Mesenchymal stem cell (in vitro differentiated cells and primary cell): ENCODE results near the gene PPP1R13L.

Experiments used
- DNase-seq: peaks from one replicate; pipeline ENCODE4 v3.0.0-alpha.2; 2013
- H2AFZ ChIP-seq: one replicate; pipeline ENCODE4 v1.6.1; 2013; ENCODE audit warnings: low read depth, mild to moderate bottlenecking, control low read depth, inconsistent platforms, low read length, moderate library complexity
- H2AK5ac ChIP-seq: 2 replicates; pipeline ENCODE4 v1.6.1; 2013; ENCODE audit warnings: low read length, moderate library complexity, mild to moderate bottlenecking, inconsistent platforms; ENCODE audit not compliant: severe bottlenecking
- H2BK120ac ChIP-seq: one replicate; pipeline ENCODE4 v1.6.1; 2013; ENCODE audit warnings: low read depth, mild to moderate bottlenecking, inconsistent platforms, low read length, moderate library complexity
- H2BK12ac ChIP-seq, 2 experiments: one replicate each; pipeline ENCODE4 v1.6.1; 2013; ENCODE audit warnings: inconsistent platforms in 2 of 2, low read length in 2 of 2, mild to moderate bottlenecking in 2 of 2, moderate library complexity in 2 of 2, control low read depth in 1 of 2
- H2BK15ac ChIP-seq: one replicate; pipeline ENCODE4 v1.6.1; 2013; ENCODE audit warnings: mild to moderate bottlenecking, low read depth, inconsistent platforms; ENCODE audit not compliant: poor library complexity, severe bottlenecking
- H2BK5ac ChIP-seq: 2 replicates; pipeline ENCODE4 v1.6.1; 2013; ENCODE audit warnings: low read depth, mild to moderate bottlenecking, low read length, control low read depth, inconsistent platforms; ENCODE audit not compliant: poor library complexity, severe bottlenecking
- H3K14ac ChIP-seq, 2 experiments: one replicate each; pipeline ENCODE4 v1.6.1; 2013; ENCODE audit warnings: inconsistent platforms in 2 of 2, low read length in 2 of 2, control low read depth in 1 of 2, mild to moderate bottlenecking in 1 of 2, moderate library complexity in 1 of 2
- H3K18ac ChIP-seq, 2 experiments: one replicate each; pipeline ENCODE4 v1.6.1; 2013; ENCODE audit warnings: inconsistent platforms in 2 of 2, low read length in 2 of 2, control low read depth in 1 of 2, low read depth in 1 of 2, mild to moderate bottlenecking in 1 of 2
- H3K23ac ChIP-seq, 2 experiments: one replicate each; pipeline ENCODE4 v1.6.1; 2013; ENCODE audit warnings: inconsistent platforms in 2 of 2, low read length in 2 of 2, mild to moderate bottlenecking in 2 of 2, moderate library complexity in 2 of 2, control low read depth in 1 of 2
- H3K27ac ChIP-seq: 2 replicates; pipeline ENCODE4 v1.5.1; 2013; ENCODE audit warnings: mild to moderate bottlenecking, moderate library complexity, low read length, control low read depth, inconsistent platforms; ENCODE audit not compliant: poor library complexity, severe bottlenecking
- H3K27me3 ChIP-seq, 2 experiments: 2 replicates each; pipeline versions ENCODE4 v1.6.1 to v1.7.0; 2013; ENCODE audit warnings: low read length in 2 of 2, mild to moderate bottlenecking in 2 of 2, moderate library complexity in 2 of 2, control low read depth in 1 of 2, inconsistent platforms in 1 of 2; ENCODE audit not compliant: control insufficient read depth in 1 of 2, insufficient read depth in 1 of 2
- H3K36me3 ChIP-seq, 2 experiments: 2 replicates each; pipeline versions ENCODE4 v1.6.1 to v1.7.0; 2013; ENCODE audit warnings: low read length in 2 of 2, control low read depth in 1 of 2, inconsistent platforms in 1 of 2, low read depth in 1 of 2, mild to moderate bottlenecking in 1 of 2; ENCODE audit not compliant: insufficient read depth in 2 of 2, control insufficient read depth in 1 of 2
- H3K4ac ChIP-seq, 2 experiments: one replicate each; pipeline ENCODE4 v1.6.1; 2013; ENCODE audit warnings: inconsistent platforms in 2 of 2, low read length in 2 of 2, mild to moderate bottlenecking in 2 of 2, moderate library complexity in 2 of 2, control low read depth in 1 of 2, low read depth in 1 of 2
- H3K4me1 ChIP-seq: 2 replicates; pipeline ENCODE4 v1.6.1; 2013; ENCODE audit warnings: low read depth, low read length, control low read depth; ENCODE audit not compliant: control insufficient read depth, insufficient read depth
- H3K4me2 ChIP-seq: 2 replicates; pipeline ENCODE4 v1.6.1; 2013; ENCODE audit warnings: low read length, mild to moderate bottlenecking, inconsistent platforms; ENCODE audit not compliant: poor library complexity, severe bottlenecking
- H3K4me3 ChIP-seq, 2 experiments: 2 replicates each; pipeline versions ENCODE4 v1.5.1 to v1.7.0; 2013; ENCODE audit warnings: low read length in 2 of 2, mild to moderate bottlenecking in 2 of 2, control low read depth in 1 of 2, low read depth in 1 of 2; ENCODE audit not compliant: insufficient read depth in 1 of 2
- H3K79me1 ChIP-seq: replicated peaks from 2 replicates; pipeline ENCODE4 v1.6.1; 2013; ENCODE audit warnings: mild to moderate bottlenecking, control low read depth, low read length, inconsistent platforms; ENCODE audit not compliant: poor library complexity, severe bottlenecking
- H3K9ac ChIP-seq: 2 replicates; pipeline ENCODE4 v1.7.0; 2013; ENCODE audit warnings: mild to moderate bottlenecking, low read length, moderate library complexity
- H3K9me3 ChIP-seq: 2 replicates; pipeline ENCODE4 v1.7.0; 2013; ENCODE audit warnings: mild to moderate bottlenecking, low read length; ENCODE audit not compliant: control insufficient read depth
- H4K8ac ChIP-seq: one replicate; pipeline ENCODE4 v1.6.1; 2013; ENCODE audit warnings: inconsistent platforms, mild to moderate bottlenecking, low read length, moderate library complexity
- H4K91ac ChIP-seq: one replicate; pipeline ENCODE4 v1.6.1; 2013; ENCODE audit warnings: mild to moderate bottlenecking, low read length, inconsistent platforms
- WGBS: methylation state at CpG from one replicate; pipeline ENCODE4 v1.1.7; 2013; ENCODE audit warnings: mixed read lengths; 5-methylcytosine and 5-hydroxymethylcytosine counted together

PPP1R13L gene

GRCh38 chr19:45420356-45420755, 15.5 kb upstream of the PPP1R13L start:
- no peak overlapping the region for H3K23ac ChIP-seq
- peaks cover 27% of the 10 kb centered on the region for H3K79me1 ChIP-seq
- no peak for DNase-seq
- no peak overlapping the region for H3K4me3 ChIP-seq
- H3K18ac ChIP-seq, result no peak overlapping the region
- H3K4me2 ChIP-seq, result no peak overlapping the region
- no peak overlapping the region for H2AFZ ChIP-seq
- WGBS, result 91% methylated on average over 8 of the region's 10 CpGs
- no peaks in the 10 kb centered on the region for H3K27me3 ChIP-seq
- H2AK5ac ChIP-seq, result no peak overlapping the region
- no peak overlapping the region for H3K9ac ChIP-seq
- H3K14ac ChIP-seq, result peak overlapping the region in 1 of 2 experiments; percentile 1
- no peak overlapping the region for H3K4ac ChIP-seq
- H3K9me3 ChIP-seq, result no peaks in the 10 kb centered on the region
- H2BK15ac ChIP-seq, result no peak overlapping the region
- no peak overlapping the region for H4K8ac ChIP-seq
- H3K4me1 ChIP-seq, result peaks cover 23% of the 10 kb centered on the region
- H3K27ac ChIP-seq, result no peak overlapping the region
- H3K36me3 ChIP-seq, result peaks cover 49 to 55% of the 10 kb centered on the region in 2 experiments
- H4K91ac ChIP-seq, result peak overlapping the region; percentile 27
- no peak overlapping the region for H2BK120ac ChIP-seq
- H2BK5ac ChIP-seq, result no peak overlapping the region
- H2BK12ac ChIP-seq, result no peak overlapping the region

- Histone ChIP-seq H3K4me3 (no peak overlapping the region), H3K27ac (no peak overlapping the region), H2BK5ac (no peak overlapping the region), H3K14ac (peak overlapping the region in 1 of 2 experiments; percentile 1), H3K4ac (no peak overlapping the region), H3K9me3 (no peaks in the 10 kb centered on the region), H3K9ac (no peak overlapping the region), H3K23ac (no peak overlapping the region), H3K4me1 (peaks cover 23% of the 10 kb centered on the region), H4K8ac (no peak overlapping the region), H2BK120ac (no peak overlapping the region), H2AFZ (no peak overlapping the region), H3K4me2 (no peak overlapping the region), H2BK15ac (no peak overlapping the region), H3K27me3 (no peaks in the 10 kb centered on the region), H3K18ac (no peak overlapping the region), H4K91ac (no peak overlapping the region), H2BK12ac (no peak overlapping the region), H2AK5ac (no peak overlapping the region), H3K79me1 (peaks cover 27% of the 10 kb centered on the region), H3K36me3 (peaks cover 49 to 58% of the 10 kb centered on the region in 2 experiments)
- 59% methylated on average over 3 of the region's 3 CpGs for WGBS
- DNase-seq, result no peak
Measured at GRCh38 chr19:45419895-45420294, 15.0 kb upstream of the PPP1R13L start.

- Histone ChIP-seq H3K79me1 (peaks cover 31% of the 10 kb centered on the region), H3K4me2 (no peak overlapping the region), H3K23ac (no peak overlapping the region), H2BK5ac (no peak overlapping the region), H3K36me3 (peaks cover 54 to 63% of the 10 kb centered on the region in 2 experiments), H3K4ac (no peak overlapping the region), H3K18ac (no peak overlapping the region), H3K14ac (no peak overlapping the region), H3K27me3 (no peaks in the 10 kb centered on the region), H3K9me3 (no peaks in the 10 kb centered on the region), H3K27ac (no peak overlapping the region), H2BK15ac (no peak overlapping the region), H2AK5ac (no peak overlapping the region), H3K4me1 (peaks cover 23% of the 10 kb centered on the region), H2BK12ac (peak overlapping the region in 1 of 2 experiments; percentile 10), H4K8ac (no peak overlapping the region), H3K4me3 (no peak overlapping the region), H2AFZ (no peak overlapping the region), H3K9ac (no peak overlapping the region), H4K91ac (no peak overlapping the region), H2BK120ac (no peak overlapping the region)
- no peak for DNase-seq
- 71% methylated on average over 4 of the region's 4 CpGs for WGBS
Measured at GRCh38 chr19:45419396-45419795, 14.5 kb upstream of the PPP1R13L start.

- no peak for DNase-seq
- Histone ChIP-seq H2AFZ (no peak overlapping the region), H3K18ac (no peak overlapping the region), H3K4me1 (peaks cover 20% of the 10 kb centered on the region), H2BK5ac (no peak overlapping the region), H4K8ac (no peak overlapping the region), H3K9me3 (no peaks in the 10 kb centered on the region), H2AK5ac (no peak overlapping the region), H3K4ac (no peak overlapping the region), H3K36me3 (peaks cover 60 to 69% of the 10 kb centered on the region in 2 experiments), H3K27ac (no peak overlapping the region), H3K79me1 (peaks cover 31% of the 10 kb centered on the region), H4K91ac (no peak overlapping the region), H3K27me3 (no peaks in the 10 kb centered on the region), H3K23ac (no peak overlapping the region), H2BK12ac (no peak overlapping the region), H2BK15ac (no peak overlapping the region), H3K4me2 (no peak overlapping the region), H3K9ac (no peak overlapping the region), H3K14ac (no peak overlapping the region), H2BK120ac (no peak overlapping the region), H3K4me3 (no peak overlapping the region)
- 97% methylated on average over 7 of the region's 9 CpGs for whole genome bisulfite sequencing
Measured at GRCh38 chr19:45418802-45419201, 13.9 kb upstream of the PPP1R13L start.
